Neural progenitor cell (in vitro differentiated cells): ENCODE data around the gene PUDP.

ENCODE experiments used
- CTCF ChIP-seq: fragments of 200-600 bp; sonication (generic); IDR thresholded peaks from 2 replicates; pipeline ENCODE4 v1.5.1; 2017; ENCODE audit warnings: antibody characterized with exemption, mild to moderate bottlenecking
- EZH2phosphoT487 ChIP-seq: fragments of 200-600 bp; sonication (generic); IDR thresholded peaks from 2 replicates; pipeline ENCODE4 v1.6.1; 2017; ENCODE audit warnings: antibody characterized with exemption

GRCh38 chrX:7027071-7027470 is 120.9 kb downstream of the PUDP start:
- no peak for TF ChIP-seq CTCF
- no peak for TF ChIP-seq EZH2phosphoT487
